HEK293 (cell line): Measurements from ENCODE around the gene NISCH.

Experiments
- CTCF ChIA-PET: fragments of 350-600 bp; formaldehyde crosslinking; extraction: SDS; loops from one replicate; lab custom pipeline; 2021; ENCODE audit warnings: antibody characterized with exemption; lab: Yijun Ruan, JAX
- POLR2A ChIA-PET: fragments of 300-600 bp; formaldehyde crosslinking; extraction: SDS; loops from one replicate; lab custom pipeline; 2020; ENCODE audit warnings: antibody characterized with exemption, inconsistent platforms; lab: Yijun Ruan, JAX
- H3K27ac ChIP-seq: fragments of 200-500 bp; sonication (Bioruptor generic); 2 replicates; pipeline ENCODE4 v1.5.1; 2014; ENCODE audit warnings: low read depth, low read length, control low read depth, inconsistent platforms; ENCODE audit errors: extremely low read depth
- H3K36me3 ChIP-seq, 2 experiments: fragments of 200-500 bp in 1 of 2; sonication (Bioruptor generic) in 1 of 2; 1 replicate in 1 of 2; 2 replicates in 1 of 2; pipeline ENCODE4 v1.5.1; 2014 to 2017; ENCODE audit warnings: inconsistent platforms in 2 of 2, low read length in 2 of 2; ENCODE audit not compliant: control insufficient read depth in 2 of 2, insufficient read depth in 1 of 2
- H3K4me1 ChIP-seq: fragments of 200-500 bp; sonication (Bioruptor generic); 2 replicates; pipeline ENCODE4 v1.5.1; 2014; ENCODE audit warnings: mild to moderate bottlenecking, low read length, inconsistent platforms; ENCODE audit not compliant: control insufficient read depth, insufficient read depth
- H3K4me3 ChIP-seq: 2 replicates; pipeline ENCODE4 v1.5.1; 2011; ENCODE audit warnings: low read depth, mild to moderate bottlenecking, control low read depth, low read length, moderate library complexity
- H3K9me3 ChIP-seq: fragments of 200-500 bp; sonication (Bioruptor generic); 2 replicates; pipeline ENCODE4 v1.5.1; 2014; ENCODE audit warnings: low read depth, low read length, inconsistent platforms; ENCODE audit not compliant: control insufficient read depth, insufficient read depth
- BCL11A ChIP-seq: fragments of 450-650 bp; formaldehyde crosslinking; IDR thresholded peaks from 2 replicates; pipeline ENCODE4 v1.5.1; 2016; ENCODE audit warnings: low read depth, missing biosample characterization, missing genetic modification characterization
- GLIS1 ChIP-seq: fragments of 450-650 bp; formaldehyde crosslinking; IDR thresholded peaks from 2 replicates; pipeline ENCODE4 v1.5.1; 2016; ENCODE audit warnings: missing biosample characterization, missing genetic modification characterization
- PRDM10 ChIP-seq: fragments of 450-650 bp; formaldehyde crosslinking; IDR thresholded peaks from 2 replicates; pipeline ENCODE4 v1.5.1; 2016; ENCODE audit warnings: missing biosample characterization, missing genetic modification characterization
- SCRT2 ChIP-seq: fragments of 450-650 bp; formaldehyde crosslinking; IDR thresholded peaks from 2 replicates; pipeline ENCODE4 v1.5.1; 2016; ENCODE audit warnings: missing biosample characterization, missing genetic modification characterization
- YY2 ChIP-seq: fragments of 450-650 bp; formaldehyde crosslinking; IDR thresholded peaks from 2 replicates; pipeline ENCODE4 v1.5.1; 2016; ENCODE audit warnings: missing biosample characterization, missing genetic modification characterization
- ZBTB8A ChIP-seq: fragments of 450-650 bp; formaldehyde crosslinking; IDR thresholded peaks from 2 replicates; pipeline ENCODE4 v1.5.1; 2016; ENCODE audit warnings: missing biosample characterization, missing genetic modification characterization
- ZIC2 ChIP-seq: fragments of 450-650 bp; formaldehyde crosslinking; IDR thresholded peaks from 2 replicates; pipeline ENCODE4 v1.5.1; 2016; ENCODE audit warnings: missing biosample characterization, missing genetic modification characterization
- ZNF26 ChIP-seq: fragments of 450-650 bp; formaldehyde crosslinking; IDR thresholded peaks from 2 replicates; pipeline ENCODE4 v1.5.1; 2016; ENCODE audit warnings: missing biosample characterization, missing genetic modification characterization
- ZNF341 ChIP-seq: fragments of 450-650 bp; formaldehyde crosslinking; IDR thresholded peaks from 2 replicates; pipeline ENCODE4; 2016; ENCODE audit warnings: low read depth, missing biosample characterization, missing genetic modification characterization
- ZNF354C ChIP-seq: fragments of 450-650 bp; formaldehyde crosslinking; IDR thresholded peaks from 2 replicates; pipeline ENCODE4 v1.5.1; 2016; ENCODE audit warnings: missing biosample characterization, missing genetic modification characterization, low read depth, borderline replicate concordance
- ZNF394 ChIP-seq: fragments of 450-650 bp; formaldehyde crosslinking; IDR thresholded peaks from 2 replicates; pipeline ENCODE4 v1.5.1; 2016; ENCODE audit warnings: missing biosample characterization, missing genetic modification characterization, mild to moderate bottlenecking, moderate library complexity, borderline replicate concordance
- ZNF621 ChIP-seq: fragments of 450-650 bp; formaldehyde crosslinking; IDR thresholded peaks from 2 replicates; pipeline ENCODE4 v1.5.1; 2017; ENCODE audit warnings: missing biosample characterization, missing genetic modification characterization
- ZNF658 ChIP-seq: fragments of 450-650 bp; formaldehyde crosslinking; IDR thresholded peaks from 2 replicates; pipeline ENCODE4; 2016; ENCODE audit warnings: missing biosample characterization, missing genetic modification characterization
- ZNF707 ChIP-seq: fragments of 450-650 bp; formaldehyde crosslinking; IDR thresholded peaks from 2 replicates; pipeline ENCODE4 v1.5.1; 2016; ENCODE audit warnings: missing biosample characterization, missing genetic modification characterization

Gene NISCH

GRCh38 chr3:52493232-52494017 is 38.0 kb downstream of the NISCH start:
- Histone ChIP-seq H3K27ac (no peak overlapping the region), H3K4me1 (no peaks in the 10 kb centered on the region), H3K36me3 (peaks cover 0 to 47% of the 10 kb centered on the region in 2 experiments; a peak in 1 of 3 replicates), H3K4me3 (no peak overlapping the region), H3K9me3 (no peaks in the 10 kb centered on the region)
- ChIA-PET CTCF (no interaction called here), POLR2A (no interaction called here)
- TF ChIP-seq ZIC2 = peak; percentile 44
- no peak for TF ChIP-seq ZNF354C (tag by site-specific recombination)
- TF ChIP-seq GLIS1 (tag by site-specific recombination) = peak; percentile 83
- TF ChIP-seq PRDM10 = no peak
- TF ChIP-seq ZBTB8A (tag by site-specific recombination) = no peak
- 0 out of 2 replicates have a peak, but pooled peaks have one; percentile 11 for TF ChIP-seq SCRT2 (tag by site-specific recombination)

- TF ChIP-seq ZNF658 (tag by site-specific recombination) (no peak), GLIS1 (tag by site-specific recombination) (peak; percentile 56), BCL11A (no peak)
- POLR2A ChIA-PET = no interaction called here
- CTCF ChIA-PET = no interaction called here
These were observed 39.0 kb downstream of the NISCH start for GRCh38 chr3:52494445-52494844.

GRCh38 chr3:52494886-52495495 is 39.6 kb downstream of the NISCH start, which contains the start of gene STAB1:
Gene STAB1, plus strand, starts transcription at chr3:52495338. Its CDS starts 76 bp downstream, at chr3:52495414.
- H3K27ac ChIP-seq = no peak within 1 kb of the TSS
- H3K9me3 ChIP-seq = no peaks in the 10 kb centered on the region
- TF ChIP-seq YY2 (tag by site-specific recombination) (no peak), ZNF341 (tag by site-specific recombination) (no peak), ZNF26 (tag by site-specific recombination) (no peak), ZNF621 (tag by site-specific recombination) (no peak), ZNF707 (tag by site-specific recombination) (no peak), ZNF394 (tag by site-specific recombination) (no peak)
- ChIA-PET POLR2A (no interaction called here), CTCF (no interaction called here)
- H3K4me1 ChIP-seq = no peaks in the 10 kb centered on the region
- H3K4me3 ChIP-seq = no peak within 1 kb of the TSS
- H3K36me3 ChIP-seq = peaks cover 0 to 32% of the 10 kb centered on the region in 2 experiments; a peak in 1 of 3 replicates

More at GRCh38 chr3:52494445-52494844, 39.0 kb downstream of the NISCH start:
- H3K4me3 ChIP-seq = no peak overlapping the region
- H3K4me1 ChIP-seq = no peaks in the 10 kb centered on the region
- H3K36me3 ChIP-seq = peaks cover 0 to 38% of the 10 kb centered on the region in 2 experiments; a peak in 1 of 3 replicates
- no peaks in the 10 kb centered on the region for H3K9me3 ChIP-seq
- H3K27ac ChIP-seq = no peak overlapping the region
